G401.6 (cell line): ENCODE measurements around the gene HDHD3.
"Not testable (repeated sequence)": the region's sequence is repeated elsewhere in the genome, so short reads cannot be mapped to it uniquely, and the experiment has no call there.

Source experiments
- FAIRE-seq: peaks from 2 replicates; lab custom pipeline; 2012; peaks lifted over from hg19 to GRCh38; lab: Jason Lieb, UNC

The HDHD3 gene, protein sequence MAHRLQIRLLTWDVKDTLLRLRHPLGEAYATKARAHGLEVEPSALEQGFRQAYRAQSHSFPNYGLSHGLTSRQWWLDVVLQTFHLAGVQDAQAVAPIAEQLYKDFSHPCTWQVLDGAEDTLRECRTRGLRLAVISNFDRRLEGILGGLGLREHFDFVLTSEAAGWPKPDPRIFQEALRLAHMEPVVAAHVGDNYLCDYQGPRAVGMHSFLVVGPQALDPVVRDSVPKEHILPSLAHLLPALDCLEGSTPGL

DNA sequence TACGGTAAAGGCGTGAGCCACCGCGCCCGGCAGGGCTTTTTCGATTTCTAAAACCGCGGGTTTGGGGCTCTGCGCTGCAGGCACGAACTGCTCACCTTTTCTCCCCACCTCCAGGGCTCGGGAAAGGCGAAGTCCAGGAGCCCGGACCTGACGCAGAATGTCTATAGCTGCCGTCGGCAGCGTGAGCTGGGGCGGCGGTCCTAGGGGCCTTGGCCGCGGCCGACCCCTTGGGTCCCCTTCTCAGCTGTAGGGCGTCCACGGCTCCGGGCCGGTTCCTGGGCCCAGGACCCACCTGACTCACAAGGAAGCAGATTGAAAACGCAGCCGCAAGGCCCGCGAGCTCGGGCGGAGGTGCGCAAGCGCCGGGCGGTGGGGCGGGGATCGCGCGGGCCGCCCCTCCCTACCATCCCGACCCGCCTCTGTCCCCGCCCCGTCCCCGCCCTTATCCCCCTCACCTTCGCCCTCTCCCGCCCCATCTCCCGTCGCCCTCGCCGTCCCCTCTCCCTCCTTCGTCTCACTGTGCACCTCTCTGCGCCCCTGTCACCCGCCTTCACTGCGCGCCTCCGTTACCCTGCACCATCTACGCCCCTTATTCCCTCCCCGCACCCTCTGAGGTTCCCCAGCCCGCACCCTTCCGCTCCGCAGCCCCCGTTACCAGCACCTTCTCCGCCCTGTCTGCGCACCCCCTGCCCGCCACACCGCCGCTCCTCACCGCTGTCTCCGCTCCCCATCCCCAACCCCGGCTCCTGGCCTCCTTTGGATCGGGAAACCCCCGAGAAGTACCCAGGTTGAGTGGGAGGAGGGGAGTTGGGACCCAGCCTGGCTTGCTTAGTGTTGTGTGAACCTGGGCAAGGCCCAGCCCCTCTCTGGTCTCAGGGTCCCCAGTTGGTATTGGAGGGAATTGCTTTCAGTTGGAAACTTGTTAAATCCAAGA lies at the start of gene HDHD3:
TSS of gene HDHD3 (minus strand) at position 353 of the 934 bp plus-strand sequence. CDS start 2,632 bp downstream, outside the sequence.
- FAIRE-seq = no peak

DNA sequence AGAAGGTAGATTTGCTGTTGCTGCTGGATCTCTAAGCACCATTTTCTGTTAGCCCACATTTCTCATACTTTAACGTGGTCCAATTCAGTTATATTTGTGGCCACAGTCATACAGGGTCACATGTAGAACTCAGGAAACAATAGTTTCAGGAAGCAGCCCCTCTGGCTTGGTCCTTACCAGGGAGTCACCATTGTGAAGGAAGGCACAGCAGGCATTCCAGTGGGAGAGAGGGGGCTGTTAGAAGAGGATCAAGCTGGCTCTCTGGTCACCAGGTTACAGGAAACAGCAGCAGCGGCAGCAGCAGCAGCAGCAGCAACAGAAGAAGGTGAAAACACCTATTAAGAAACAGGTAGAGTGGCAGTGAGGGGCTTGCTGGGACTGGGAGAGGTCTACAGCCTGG lies 48.3 kb upstream of the HDHD3 start:
- FAIRE-seq = no peak

DNA sequence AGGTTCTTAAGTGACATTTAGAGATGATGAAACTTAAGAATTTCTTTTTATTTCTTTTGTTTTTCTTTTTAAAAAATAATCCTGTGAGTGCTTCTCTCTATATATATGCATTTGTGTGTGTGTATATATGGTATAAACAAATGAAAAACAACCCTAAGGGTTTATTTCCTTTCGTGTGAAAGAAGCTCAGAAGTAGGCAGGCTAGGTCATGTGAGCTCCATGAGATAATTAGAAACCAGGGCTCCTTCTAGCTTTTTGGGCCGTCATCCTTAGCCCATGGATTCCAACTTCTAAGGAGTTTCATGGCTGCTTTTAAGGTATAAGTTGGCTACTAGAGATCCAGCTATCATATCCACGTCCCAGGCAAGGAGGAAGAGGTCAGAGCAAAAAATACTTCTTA lies 44.9 kb upstream of the HDHD3 start:
- FAIRE-seq = no peak

DNA sequence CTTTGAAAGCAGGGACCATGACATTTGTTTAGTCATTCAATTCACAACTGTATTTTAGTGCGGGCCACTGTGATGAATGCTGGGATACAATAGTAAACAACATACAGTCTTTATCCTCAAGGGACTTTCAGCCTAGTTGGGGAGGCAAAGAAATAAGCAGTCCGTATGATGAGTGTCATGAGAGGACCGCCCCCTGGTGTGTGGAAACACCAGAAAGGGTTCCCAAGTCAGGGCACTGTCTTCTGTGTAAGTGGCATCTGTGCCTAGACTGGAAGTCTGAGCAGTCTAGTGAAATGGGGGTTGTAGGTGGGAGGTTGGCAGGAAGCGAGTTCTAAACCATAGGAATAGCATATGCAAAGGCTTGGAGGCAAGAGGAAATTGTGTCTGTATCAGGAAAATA lies 40.6 kb upstream of the HDHD3 start:
- no peak for FAIRE-seq

DNA sequence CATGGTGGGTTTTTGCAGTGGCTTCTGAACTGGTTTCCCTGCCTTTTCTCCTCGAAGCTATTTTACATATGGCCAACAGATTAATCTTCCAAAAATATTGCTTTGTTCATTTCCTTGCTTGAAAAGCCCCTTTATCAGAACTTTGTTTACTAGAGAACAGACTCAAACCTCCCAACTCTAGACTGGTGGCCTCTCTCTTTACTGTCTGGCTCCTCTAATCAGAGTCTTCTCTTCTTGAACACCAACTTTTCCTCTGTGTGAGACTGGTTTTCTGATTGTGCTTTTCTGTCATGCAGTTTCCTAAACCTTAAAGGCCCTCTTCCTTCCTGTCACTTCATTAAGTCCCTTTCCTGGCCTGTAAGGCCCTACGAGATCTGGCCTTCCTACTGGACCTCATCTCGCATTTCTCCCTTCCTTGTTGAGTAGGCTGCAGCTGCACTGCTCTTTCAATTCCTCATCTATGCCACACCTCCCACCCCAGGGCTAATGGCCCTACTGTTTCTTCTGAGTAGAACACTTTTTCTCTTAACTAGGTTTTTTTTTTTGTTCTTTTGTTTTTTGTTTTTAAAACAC lies 39.4 kb upstream of the HDHD3 start:
- no peak for FAIRE-seq

DNA sequence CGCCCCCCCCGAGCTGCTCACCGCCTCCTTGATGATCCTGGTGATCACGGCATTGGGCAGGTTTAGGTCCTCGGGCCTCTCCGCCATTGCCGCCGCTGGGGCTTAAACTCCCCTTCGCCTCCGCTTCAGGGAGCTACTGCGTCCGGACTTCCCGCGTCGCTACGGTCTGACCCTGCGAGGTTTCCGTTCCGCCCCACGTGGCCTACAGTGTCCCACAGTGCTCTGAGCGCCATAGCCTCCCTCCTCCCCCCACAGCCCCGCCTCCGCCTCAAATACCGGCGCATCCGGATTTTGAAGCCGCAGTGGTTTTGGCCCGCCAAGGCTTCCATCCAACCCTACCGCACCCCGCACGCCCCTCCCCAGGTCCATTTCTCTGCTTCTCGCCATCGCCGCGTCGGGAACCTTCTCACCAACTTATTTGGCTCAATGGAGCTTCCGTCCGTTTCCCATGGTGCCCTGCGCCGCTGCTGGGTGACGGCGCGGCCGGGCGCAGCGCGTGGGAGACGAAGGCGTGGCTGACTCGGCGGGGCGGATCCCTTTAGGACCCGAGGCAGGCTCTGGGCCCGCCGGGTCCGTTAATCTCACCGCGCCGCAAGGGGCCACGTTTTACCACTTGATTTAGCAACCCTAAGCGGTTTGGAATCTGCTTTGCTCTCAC lies 33.5 kb upstream of the HDHD3 start, which contains the start of the genes C9orf43 and POLE3:
TSS of gene C9orf43 (plus strand) at position 541 of the 658 bp plus-strand sequence. CDS start 2,747 bp downstream, outside the sequence.
TSS of gene POLE3 (minus strand) at position 469 of the 658 bp plus-strand sequence. CDS start at position 87, 382 bp downstream.
- FAIRE-seq = peak; percentile 91

DNA sequence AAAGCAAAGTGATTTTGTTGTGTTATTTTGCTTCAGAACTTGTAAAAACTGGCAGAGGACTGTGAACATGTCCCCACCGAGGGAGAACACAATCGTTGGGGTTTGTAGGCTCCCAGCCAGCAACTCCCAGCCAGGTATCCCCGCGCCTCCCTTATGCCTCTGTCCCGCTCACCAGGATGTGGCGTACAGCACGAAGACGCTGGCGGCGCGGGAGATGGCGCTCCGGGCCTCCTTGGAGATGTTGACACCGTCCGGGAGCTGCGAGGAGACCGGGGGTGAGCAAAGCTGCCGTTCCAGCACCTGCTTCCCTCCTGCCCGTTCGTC lies 33.1 kb upstream of the HDHD3 start:
- no peak for FAIRE-seq

DNA sequence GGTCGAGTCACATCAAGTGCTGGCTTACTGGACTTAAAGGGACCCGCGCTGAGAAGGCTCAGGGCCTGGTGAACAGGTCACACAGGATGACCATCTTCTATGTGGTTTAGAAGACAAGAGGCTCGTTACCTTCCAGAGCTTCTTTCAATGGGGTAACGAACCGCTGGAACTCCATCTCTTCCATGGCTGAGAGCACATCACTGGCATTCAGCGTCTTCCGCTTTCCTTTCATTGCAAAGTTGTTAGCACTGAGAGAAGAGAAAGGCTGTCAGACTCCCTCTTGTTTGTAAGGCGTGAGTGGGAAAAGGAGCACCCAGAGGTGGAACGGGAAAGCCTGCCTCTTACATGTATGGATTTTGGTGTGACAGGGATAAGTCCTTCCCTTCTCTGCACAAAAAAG lies 32.7 kb upstream of the HDHD3 start:
- no peak for FAIRE-seq

DNA sequence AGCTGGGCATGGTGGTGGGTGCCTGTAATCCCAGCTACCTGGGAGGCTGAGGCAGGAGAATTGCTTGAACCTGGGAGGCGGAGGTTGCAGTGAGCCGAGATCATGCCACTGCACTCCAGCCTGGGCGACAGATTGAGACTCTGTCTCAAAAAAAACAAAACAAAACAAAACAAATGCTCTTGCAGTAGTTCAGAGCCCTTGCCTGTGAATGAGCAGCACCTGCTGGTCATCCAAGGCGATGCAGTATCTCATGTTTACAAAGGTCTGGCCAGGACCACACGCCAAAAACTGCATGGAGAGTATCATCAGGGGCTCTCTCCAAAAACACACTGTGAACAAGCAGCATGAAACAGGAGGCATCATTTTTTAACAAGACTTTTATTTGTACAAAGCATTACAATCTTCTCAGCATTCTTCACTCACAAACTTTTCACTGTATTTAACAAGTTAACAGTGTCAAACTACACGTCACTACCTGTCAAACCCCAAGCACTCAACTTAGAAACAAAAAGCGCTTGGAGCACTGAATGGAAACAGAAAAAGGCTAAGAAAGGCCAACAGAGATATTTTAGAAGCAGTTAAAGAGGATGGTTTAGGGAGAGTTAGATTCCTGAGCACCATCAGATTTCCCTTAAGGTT lies 30.2 kb upstream of the HDHD3 start:
- FAIRE-seq = peak; percentile 52

DNA sequence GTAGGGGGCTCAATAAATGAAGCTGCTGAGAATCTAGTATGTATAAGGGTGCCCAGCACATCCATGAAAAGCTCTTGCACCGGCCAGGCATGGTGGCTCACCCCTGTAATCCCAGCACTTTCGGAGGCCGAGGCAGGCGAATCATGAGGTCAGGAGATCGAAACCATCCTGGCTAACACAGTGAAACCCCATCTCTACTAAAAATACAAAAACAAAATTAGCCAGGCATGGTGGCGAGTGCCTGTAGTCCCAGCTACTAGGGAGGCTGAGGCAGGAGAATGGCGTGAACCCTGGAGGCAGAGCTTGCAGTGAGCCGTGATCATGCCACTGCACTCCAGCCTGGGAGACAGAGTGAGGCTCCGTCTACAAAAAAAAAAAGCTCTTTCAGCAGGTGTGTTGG lies 29.6 kb upstream of the HDHD3 start:
- FAIRE-seq = not testable (repeated sequence)

DNA sequence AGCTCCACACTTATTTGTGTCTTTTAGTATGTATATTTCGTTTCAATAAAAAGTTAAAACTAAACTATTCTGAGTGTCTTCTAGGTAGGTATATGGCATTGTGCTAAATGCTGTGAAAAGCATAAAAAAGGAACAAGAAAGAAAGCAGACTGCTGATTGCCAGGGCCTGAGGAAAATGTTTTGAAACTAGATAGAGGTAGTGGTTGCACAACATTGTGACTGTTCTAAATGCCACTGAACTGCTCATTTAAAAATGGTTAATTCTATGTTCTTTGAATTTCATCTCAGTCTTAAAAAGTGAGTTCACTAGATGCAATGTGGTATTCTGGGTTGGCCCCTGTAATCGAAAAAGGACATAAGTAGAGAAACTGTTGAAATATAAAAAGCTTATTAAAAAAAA lies 26.9 kb upstream of the HDHD3 start:
- FAIRE-seq = no peak

DNA sequence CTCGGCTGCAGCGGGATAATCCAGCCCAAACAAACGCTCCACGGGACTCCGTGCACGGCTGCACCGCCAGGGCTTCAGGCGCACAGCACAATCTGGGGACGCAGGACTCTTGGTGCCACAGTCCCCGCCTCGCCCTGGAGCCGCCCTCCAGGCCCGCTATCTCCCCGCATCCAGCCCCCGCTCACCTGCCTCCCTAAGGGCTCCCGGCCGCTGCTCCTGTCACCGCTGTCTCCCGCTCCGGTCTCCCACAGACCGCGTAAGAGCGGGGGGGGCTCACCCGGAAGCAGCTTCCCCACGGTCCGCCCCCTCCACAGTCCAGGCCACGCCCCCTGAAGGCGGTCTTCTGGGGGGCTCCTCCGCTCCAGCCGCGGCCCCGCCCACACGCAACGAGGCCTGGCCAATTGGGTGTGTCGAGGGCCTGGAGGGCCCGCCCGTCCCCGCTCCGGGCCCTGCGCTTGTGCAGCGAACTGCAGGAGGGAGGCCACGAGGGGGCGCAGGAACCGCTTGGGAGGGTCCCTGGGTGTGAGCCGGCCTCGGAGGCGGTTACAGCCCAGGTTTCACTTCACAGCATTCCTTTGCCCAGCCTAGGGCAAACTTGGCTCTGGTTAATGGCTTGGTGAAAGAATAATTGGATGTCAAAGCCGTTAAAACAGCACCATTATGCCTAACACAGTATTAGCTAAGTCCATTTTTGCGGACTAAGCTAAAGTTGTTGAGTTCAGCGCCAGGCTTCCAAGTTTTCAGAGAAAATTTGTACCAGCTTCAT lies 24.4 kb upstream of the HDHD3 start, which contains the start of gene ALAD:
TSS of gene ALAD (minus strand) at position 258 of the 766 bp plus-strand sequence. CDS start 7,725 bp downstream, outside the sequence.
- peak; percentile 97 for FAIRE-seq

DNA sequence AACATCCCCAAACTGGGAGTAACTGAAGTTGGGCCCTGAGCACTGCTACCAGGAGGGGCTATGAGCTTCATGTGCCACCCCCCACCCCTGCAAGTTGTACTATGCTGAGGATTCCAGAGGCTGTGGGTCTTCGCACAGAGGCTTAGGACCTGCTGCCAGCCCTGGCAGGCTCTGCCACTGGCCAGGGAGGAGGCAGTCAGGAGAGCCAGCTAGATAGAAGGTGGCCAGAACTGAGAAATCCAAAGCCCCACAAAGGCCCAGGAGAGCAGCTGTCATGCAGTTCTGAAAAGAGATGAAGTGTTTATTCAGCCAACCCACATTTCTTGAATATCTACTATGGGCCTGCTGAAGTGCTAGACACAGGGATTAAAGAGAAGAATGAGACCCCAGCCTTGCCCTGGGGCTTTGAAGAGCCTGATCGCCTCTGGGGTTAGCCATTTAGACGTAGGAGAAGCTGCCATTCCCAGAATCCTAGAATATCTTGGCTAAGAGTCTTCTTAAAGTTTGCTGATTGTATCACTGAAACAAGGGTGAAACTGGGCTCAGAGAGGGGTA lies 22.9 kb upstream of the HDHD3 start:
- FAIRE-seq = no peak

DNA sequence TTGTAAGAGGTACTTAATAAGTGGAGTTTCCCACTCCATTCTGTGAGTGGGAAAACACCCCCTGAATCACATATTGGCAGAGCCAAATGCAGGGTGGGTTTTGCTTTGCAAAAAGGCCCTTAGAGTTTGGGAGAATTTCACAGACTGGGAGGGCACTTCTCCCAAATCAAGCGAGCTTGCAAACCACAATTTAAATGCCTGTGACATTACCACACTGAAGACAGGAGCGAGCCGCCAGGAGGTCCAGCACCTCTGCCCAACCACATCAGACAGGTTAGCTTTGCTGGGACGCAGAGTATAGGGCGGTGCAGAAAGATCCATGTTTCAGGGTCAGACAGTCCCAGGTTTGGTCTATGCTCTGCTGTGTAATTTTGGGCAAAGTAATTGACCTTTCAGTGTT lies 22.0 kb upstream of the HDHD3 start:
- FAIRE-seq = no peak

DNA sequence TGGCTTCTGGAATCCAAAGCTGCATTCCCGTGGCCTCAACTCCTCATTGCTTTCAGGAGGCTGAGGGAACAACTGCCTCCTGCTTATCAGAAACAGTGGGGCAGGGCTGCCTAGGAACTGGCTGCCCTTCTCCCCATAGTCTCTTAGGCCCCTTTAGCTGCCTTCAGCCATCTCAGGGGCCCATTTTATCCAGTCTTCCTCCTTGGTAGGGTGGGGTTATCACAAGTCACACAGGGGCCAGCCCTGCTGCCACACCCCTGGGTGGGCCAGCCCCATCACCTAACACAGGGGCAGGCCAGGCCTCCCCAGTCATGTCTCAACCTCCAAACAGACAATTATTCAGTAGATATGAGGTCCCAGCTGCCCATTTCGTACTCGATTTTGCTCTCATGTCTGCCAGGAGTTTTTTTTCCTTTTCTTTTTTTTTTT lies 20.4 kb upstream of the HDHD3 start:
- no peak for FAIRE-seq

DNA sequence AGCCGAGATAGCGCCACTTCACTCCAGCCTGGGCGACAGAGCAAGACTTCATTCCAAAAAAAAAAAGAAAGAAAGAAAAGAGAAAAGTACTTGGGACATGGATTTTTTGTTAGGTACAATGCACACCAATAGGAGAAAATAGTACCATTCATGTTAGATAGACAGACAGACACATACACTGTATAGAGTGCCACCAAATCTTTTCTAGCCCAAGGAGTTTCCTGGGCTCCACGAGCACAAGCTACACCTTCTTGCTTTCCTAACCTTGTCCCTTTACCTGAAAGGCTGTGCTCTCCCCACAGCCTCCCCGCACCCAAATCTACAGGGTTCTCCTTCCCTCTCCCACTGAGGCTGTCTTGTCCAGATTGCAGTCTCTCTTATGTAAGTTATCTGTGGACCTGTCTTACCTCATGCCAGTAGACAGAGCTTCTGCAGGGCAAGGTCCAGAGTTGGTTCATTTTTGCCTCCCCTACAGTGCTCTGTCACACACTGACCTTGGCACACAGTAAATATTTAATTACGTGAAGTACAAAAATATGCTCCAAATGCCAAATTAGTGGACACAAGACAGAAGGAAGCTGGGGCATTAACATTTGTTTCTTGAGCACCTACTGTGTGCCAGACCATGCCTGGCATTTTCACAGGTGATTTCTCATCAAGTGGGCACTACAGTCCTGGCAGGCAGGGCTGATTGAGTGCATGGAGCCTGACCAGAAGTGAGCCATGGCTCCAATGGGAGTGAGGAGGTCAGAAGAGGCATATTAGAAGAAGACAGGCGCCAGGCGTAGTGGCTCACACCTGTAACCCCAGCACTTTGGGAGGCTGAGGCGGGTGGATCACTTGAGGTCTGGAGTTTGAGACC lies 18.4 kb upstream of the HDHD3 start:
- no peak for FAIRE-seq

DNA sequence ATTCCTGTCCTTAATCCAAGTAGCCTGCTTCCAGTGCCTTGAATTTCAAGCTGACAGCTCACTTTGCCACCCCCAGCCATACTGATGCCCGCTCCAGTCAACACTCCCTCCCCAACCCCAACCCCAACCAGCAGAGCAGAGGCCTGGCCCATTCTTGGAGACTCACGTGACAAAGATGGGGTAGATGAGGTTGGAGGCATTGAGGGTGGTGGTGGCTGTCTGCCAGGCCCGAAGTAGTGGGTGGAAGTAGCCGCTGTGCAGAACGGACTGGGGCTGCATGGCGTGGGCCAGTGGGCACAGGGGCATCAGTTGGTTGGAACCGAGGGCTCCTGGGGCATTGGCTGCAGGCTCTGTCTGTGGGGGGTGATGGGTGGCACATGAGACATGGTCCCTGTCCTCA lies 16.5 kb upstream of the HDHD3 start:
- no peak for FAIRE-seq

DNA sequence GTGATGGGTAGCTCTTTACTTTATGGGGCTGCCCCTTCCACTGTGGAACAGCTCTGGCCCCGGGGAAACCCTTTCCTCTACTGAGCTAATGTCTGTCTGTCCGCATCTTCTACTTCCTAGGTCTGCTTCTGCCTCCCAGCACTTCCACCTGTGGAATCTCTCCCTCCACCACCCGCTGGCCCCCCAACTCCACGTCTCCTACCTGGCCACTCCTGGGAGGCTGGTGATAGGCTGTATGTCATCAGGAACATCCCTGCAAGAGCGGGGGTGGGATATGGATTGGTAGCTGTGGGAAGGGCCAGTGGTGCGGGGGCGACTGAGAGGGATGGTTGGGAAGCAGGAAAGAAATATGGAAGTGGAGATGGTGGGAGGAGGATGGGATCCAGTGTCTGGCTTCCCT lies 15.1 kb upstream of the HDHD3 start:
- FAIRE-seq = no peak

DNA sequence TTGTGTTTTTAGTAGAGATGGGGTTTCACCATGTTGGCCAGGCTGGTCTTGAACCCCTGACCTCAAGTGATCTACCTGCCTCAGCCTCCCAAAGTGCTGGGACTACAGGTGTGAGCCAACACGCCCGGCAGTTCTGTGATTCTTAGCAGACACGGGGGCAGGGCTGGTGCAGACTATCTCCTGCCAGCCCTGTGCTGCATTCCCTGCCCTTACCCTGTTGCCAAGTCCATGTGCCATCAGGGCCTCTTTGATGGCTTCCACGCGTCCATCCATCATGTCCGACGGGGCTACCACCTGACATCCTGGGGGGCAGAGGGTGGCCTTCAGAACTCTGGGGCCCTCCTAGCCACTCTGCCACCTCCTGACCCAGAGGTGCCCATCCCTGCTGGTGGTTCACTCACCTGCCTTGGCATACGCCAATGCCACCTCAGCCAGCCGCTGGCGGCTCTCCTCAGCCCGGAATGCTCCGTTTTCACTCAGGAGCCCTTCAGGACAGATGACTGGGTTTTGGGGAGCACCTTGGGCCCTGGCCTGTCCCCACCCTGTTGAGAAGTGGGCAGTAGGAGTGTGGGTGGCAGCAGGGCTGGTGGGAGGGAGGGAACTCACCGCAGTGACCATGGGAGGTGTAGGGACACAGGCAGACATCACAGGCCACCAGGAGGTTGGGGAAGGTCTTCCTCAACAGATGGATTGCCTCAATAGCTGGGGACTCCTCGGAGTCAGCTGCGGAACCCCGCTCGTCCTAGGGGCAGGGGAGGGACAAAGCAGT lies 13.6 kb upstream of the HDHD3 start:
- FAIRE-seq = no peak
